ACC112 (cell line): ENCODE measurements around the gene EPHA4.

Source experiments
- H2AFZ ChIP-seq: fragments of 200-600 bp; sonication (generic); one replicate; pipeline ENCODE4 v1.6.0; 2017; ENCODE audit warnings: antibody characterized with exemption, low read length; ENCODE audit not compliant: unreplicated experiment
- H3K27ac ChIP-seq: fragments of 200-600 bp; sonication (generic); 2 replicates; pipeline ENCODE4 v1.5.1; 2014; ENCODE audit warnings: low read depth, mild to moderate bottlenecking, antibody characterized with exemption, low read length, moderate library complexity
- H3K27me3 ChIP-seq: fragments of 200-600 bp; sonication (generic); 2 replicates; pipeline ENCODE4 v1.6.1; 2014; ENCODE audit warnings: mild to moderate bottlenecking, antibody characterized with exemption, low read length, moderate library complexity, mixed read lengths; ENCODE audit not compliant: insufficient read depth
- H3K36me3 ChIP-seq: fragments of 200-600 bp; sonication (generic); 2 replicates; pipeline ENCODE4 v1.6.1; 2016; ENCODE audit warnings: mild to moderate bottlenecking, antibody characterized with exemption, low read length, moderate library complexity, mixed read lengths; ENCODE audit not compliant: insufficient read depth
- H3K4me1 ChIP-seq: fragments of 200-600 bp; sonication (generic); one replicate; pipeline ENCODE4 v1.6.1; 2016; ENCODE audit warnings: low read length, mixed read lengths; ENCODE audit not compliant: insufficient read depth, unreplicated experiment, control insufficient read depth
- H3K4me3 ChIP-seq: fragments of 200-600 bp; sonication (generic); 2 replicates; pipeline ENCODE4 v1.5.1; 2014; ENCODE audit warnings: mild to moderate bottlenecking, low read depth, low read length
- H3K79me2 ChIP-seq: fragments of 200-600 bp; sonication (generic); one replicate; pipeline ENCODE4 v1.6.0; 2016; ENCODE audit warnings: low read length; ENCODE audit not compliant: control insufficient read depth, unreplicated experiment, insufficient read depth

Gene EPHA4

DNA sequence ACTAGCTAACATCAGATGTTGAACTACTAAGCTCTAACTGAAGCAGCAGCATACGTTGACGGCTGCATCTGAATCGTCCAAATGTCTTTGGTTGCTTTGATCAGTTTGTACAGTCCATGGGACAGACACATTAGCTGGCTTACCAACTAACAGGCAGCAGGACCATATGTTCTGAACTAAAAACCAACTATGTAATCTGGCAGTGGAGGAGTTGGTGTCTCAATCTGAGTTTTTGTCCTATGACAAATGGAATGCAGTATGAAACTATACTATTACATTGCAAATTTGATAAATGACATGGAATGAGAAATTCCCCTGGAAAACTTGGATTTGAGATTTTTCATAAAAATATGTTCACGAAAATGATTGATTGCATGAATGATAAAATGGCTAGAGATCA lies 79.5 kb downstream of the EPHA4 start:
- Histone ChIP-seq H3K79me2 (no peaks in the 10 kb centered on the region), H3K27ac (no peak overlapping the region), H3K4me1 (no peaks in the 10 kb centered on the region), H3K27me3 (no peaks in the 10 kb centered on the region), H3K4me3 (no peak overlapping the region), H3K36me3 (no peaks in the 10 kb centered on the region), H2AFZ (no peak overlapping the region)

- Histone ChIP-seq H3K4me1 (no peaks in the 10 kb centered on the region), H3K27ac (no peak overlapping the region), H3K27me3 (no peaks in the 10 kb centered on the region), H3K4me3 (no peak overlapping the region), H2AFZ (no peak overlapping the region), H3K36me3 (no peaks in the 10 kb centered on the region), H3K79me2 (no peaks in the 10 kb centered on the region)
These were observed 81.5 kb downstream of the EPHA4 start for GRCh38 chr2:221490506-221491060.

GRCh38 chr2:221488136-221488807 lies 83.8 kb downstream of the EPHA4 start:
- Histone ChIP-seq H3K27me3 (no peaks in the 10 kb centered on the region), H3K36me3 (no peaks in the 10 kb centered on the region), H3K4me1 (no peaks in the 10 kb centered on the region), H2AFZ (no peak overlapping the region), H3K27ac (no peak overlapping the region), H3K4me3 (no peak overlapping the region), H3K79me2 (no peaks in the 10 kb centered on the region)

- H3K4me3 ChIP-seq: no peak overlapping the region
- H3K27me3 ChIP-seq: no peaks in the 10 kb centered on the region
- no peaks in the 10 kb centered on the region for H3K36me3 ChIP-seq
- no peaks in the 10 kb centered on the region for H3K79me2 ChIP-seq
- no peak overlapping the region for H3K27ac ChIP-seq
- no peak overlapping the region for H2AFZ ChIP-seq
- H3K4me1 ChIP-seq: no peaks in the 10 kb centered on the region
These were observed 86.0 kb downstream of the EPHA4 start for GRCh38 chr2:221486106-221486505.

DNA sequence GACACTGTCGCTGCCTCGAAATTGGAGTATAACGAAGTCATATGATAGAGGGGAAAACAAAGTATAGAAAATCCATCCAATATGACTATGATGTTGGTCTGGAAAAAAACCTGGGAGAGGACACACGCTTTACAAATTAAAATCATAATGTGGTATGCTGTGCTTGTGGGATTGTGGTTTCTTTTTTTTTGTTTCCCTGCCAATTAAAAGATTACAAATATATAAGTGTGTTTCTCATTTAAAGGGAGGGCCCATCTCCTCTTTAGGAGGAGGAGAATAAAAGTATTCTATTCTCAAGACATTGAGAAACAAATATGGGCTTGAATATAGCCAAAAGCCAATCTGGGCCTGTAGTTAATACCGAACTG lies 86.6 kb downstream of the EPHA4 start:
- Histone ChIP-seq H3K27ac (no peak overlapping the region), H3K79me2 (no peaks in the 10 kb centered on the region), H3K4me1 (no peaks in the 10 kb centered on the region), H2AFZ (no peak overlapping the region), H3K4me3 (no peak overlapping the region), H3K27me3 (no peaks in the 10 kb centered on the region), H3K36me3 (no peaks in the 10 kb centered on the region)

DNA sequence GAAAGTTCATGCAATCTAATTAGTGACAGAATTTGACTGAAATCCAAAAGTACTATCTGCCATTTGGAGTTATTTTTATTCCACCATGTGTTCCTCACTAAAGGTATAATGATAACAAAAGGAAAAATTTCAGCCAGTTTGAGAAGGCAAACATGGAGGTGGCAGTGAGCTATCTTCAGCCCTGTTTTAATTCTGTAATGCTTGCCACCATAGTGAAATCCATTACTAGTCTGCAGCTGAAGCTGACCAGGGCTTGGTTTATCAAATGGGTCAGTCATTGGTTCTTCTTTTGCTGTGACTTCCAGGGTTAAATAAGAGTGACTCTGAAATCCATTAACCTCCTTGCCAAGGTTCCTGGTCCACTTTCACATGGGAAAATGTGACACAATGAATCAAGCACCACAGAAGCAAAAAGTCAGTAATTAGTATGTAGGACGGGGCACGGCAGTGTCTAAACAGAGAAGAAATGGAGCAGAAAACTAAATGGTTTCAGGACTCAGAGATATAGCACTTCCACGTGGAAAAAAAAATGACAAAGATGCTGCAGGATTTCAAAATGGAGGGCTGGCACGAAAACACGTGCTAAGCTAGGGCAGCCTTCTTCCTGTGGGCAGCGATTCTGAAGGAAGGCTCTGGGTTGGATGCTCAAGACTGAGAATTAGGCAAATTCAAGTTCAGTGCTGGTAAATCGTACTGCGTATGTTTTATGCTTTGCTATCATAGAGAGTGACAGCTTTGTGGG lies 87.2 kb downstream of the EPHA4 start:
- H3K79me2 ChIP-seq: no peaks in the 10 kb centered on the region
- no peak overlapping the region for H3K4me3 ChIP-seq
- H3K27ac ChIP-seq: no peak overlapping the region
- no peaks in the 10 kb centered on the region for H3K4me1 ChIP-seq
- no peaks in the 10 kb centered on the region for H3K27me3 ChIP-seq
- no peak overlapping the region for H2AFZ ChIP-seq
- no peaks in the 10 kb centered on the region for H3K36me3 ChIP-seq

DNA sequence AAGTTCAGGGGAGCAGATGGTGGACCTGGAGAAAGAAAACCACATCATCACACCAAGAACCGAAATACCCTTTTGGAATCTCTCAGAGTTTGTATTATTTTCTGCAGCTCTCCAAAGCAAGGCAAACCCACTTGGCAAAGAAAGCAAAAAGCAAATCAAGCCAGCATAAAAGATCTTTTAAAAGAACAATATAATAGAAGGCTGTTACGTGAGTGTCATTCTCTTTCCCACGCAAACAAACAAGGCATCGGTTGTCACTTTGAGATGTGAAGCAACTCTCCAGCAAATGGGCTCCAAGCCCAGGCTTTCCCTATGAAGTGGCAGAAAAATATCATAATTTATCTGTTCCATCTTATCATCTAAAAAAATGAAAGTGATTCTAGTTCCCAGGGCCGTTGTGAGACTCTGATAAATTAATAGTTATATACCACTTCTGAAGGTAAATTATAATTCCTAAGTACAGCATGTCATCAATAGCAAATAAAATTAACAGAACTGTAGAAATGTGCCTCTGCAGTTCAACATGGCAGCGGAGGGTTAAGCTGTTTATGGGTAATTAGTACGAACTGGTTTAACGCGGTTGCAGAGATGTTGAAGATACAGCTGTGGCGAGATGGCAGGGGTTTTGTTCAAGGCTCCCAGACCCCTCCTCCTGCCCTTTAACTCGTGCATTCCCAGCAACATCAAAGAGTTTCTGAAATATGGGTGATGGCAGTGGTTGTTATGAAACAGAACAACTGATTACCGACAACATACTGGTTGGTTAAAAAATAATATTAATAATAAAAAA lies 89.2 kb downstream of the EPHA4 start:
- H3K27ac ChIP-seq: no peak overlapping the region
- no peaks in the 10 kb centered on the region for H3K79me2 ChIP-seq
- H3K27me3 ChIP-seq: no peaks in the 10 kb centered on the region
- no peaks in the 10 kb centered on the region for H3K4me1 ChIP-seq
- H3K4me3 ChIP-seq: no peak overlapping the region
- no peak overlapping the region for H2AFZ ChIP-seq
- no peaks in the 10 kb centered on the region for H3K36me3 ChIP-seq

DNA sequence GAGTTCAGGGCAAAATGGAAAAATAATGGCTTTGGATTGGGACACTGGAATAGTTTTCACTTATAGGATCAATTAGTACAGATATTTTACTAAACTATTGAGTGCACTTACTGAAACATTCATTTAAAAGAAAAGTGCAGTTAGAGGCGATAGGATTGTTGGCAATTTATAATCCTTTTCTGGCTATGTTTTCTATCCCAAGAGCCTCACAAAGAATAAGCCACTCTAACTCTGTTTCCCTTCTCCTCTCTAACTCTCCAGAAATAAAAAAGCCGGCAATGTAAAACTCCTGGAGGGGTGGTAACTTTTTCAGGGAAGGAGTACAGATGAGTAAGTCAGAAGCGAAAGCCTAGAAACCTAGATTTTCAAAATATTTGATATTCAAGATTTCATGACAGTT lies 91.3 kb downstream of the EPHA4 start:
- H3K27ac ChIP-seq: no peak overlapping the region

GRCh38 chr2:221480163-221480562 lies 91.9 kb downstream of the EPHA4 start:
- H3K36me3 ChIP-seq: no peaks in the 10 kb centered on the region
- no peaks in the 10 kb centered on the region for H3K4me1 ChIP-seq
- no peaks in the 10 kb centered on the region for H3K27me3 ChIP-seq
- no peak overlapping the region for H3K4me3 ChIP-seq
- H3K27ac ChIP-seq: no peak overlapping the region
- H2AFZ ChIP-seq: no peak overlapping the region
- H3K79me2 ChIP-seq: no peaks in the 10 kb centered on the region

More for the DNA sequence above, 91.3 kb downstream of the EPHA4 start:
- no peak overlapping the region for H3K4me3 ChIP-seq
- H2AFZ ChIP-seq: no peak overlapping the region
- no peaks in the 10 kb centered on the region for H3K27me3 ChIP-seq
- H3K79me2 ChIP-seq: no peaks in the 10 kb centered on the region
- H3K4me1 ChIP-seq: no peaks in the 10 kb centered on the region
- H3K36me3 ChIP-seq: no peaks in the 10 kb centered on the region

DNA sequence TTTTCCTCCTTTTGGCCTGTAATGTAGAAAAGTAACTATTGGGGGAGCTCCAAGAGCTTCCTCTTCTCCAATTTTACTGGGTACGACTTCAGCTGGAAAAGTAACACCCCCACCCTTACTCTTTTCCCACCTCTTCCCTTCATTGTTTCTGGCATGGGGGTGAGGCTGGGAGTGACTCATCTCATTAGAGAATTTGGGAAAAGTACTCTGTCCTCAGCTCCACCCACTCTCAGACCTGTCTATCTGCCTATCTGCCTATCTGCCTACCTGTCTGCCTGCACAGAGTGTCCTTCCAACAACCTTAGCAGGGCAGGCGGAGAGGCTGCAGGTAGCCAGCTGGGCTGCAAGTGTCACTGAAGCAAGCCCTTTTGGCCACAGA lies 93.6 kb downstream of the EPHA4 start:
- Histone ChIP-seq H3K4me3 (no peak overlapping the region), H3K4me1 (no peaks in the 10 kb centered on the region), H3K27me3 (no peaks in the 10 kb centered on the region), H3K27ac (no peak overlapping the region), H2AFZ (no peak overlapping the region), H3K79me2 (no peaks in the 10 kb centered on the region), H3K36me3 (no peaks in the 10 kb centered on the region)
